GM23338 (cell line): ENCODE measurements around the gene TFIP11.

Experiments
- EZH2phosphoT487 ChIP-seq: fragments of 200-600 bp; sonication (generic); IDR thresholded peaks from one replicate; pipeline ENCODE4 v1.8.1; 2018; ENCODE audit warnings: antibody characterized with exemption; ENCODE audit not compliant: unreplicated experiment
- ZNF114 ChIP-seq: fragments of 250-450 bp; sonication (Bioruptor Pico); IDR thresholded peaks from 2 replicates; pipeline ENCODE4 v1.5.0; 2020; ENCODE audit warnings: mild to moderate bottlenecking, moderate library complexity
- TF ChIP-seq, protein P1 (sequence below), 2 experiments: fragments of 200-600 bp in 1 of 2; sonication (generic) in 1 of 2; conservative IDR thresholded peaks; 2 replicates each; pipeline versions ENCODE4 v1.5.1 to v1.6.1; 2016 to 2017; ENCODE audit warnings: antibody characterized with exemption in 2 of 2, low read depth in 2 of 2, mild to moderate bottlenecking in 2 of 2, moderate library complexity in 1 of 2
- TF ChIP-seq, protein P2 (sequence below): IDR thresholded peaks from one replicate; pipeline ENCODE4 v1.6.1; 2018; ENCODE audit warnings: antibody characterized with exemption; ENCODE audit not compliant: unreplicated experiment

DNA sequence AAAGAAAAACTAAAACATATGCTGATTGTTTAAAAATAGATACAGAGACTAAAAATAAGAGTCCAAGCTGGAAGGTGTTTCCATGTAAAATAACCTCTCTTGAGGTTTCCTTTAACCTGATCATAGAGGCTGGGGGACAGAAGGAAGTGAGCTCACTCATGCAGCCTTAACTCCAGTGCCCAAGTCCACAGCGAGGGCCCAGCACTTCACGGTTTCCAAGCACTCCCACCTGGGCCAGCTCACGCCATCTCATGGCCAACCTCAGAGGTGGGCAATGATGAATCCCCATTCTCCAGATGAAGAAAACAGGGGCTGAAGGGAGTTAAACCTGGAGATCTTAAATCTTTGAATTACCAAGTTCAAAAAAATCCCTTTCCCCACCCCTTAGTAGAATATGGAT is 14.9 kb upstream of the TFIP11 start:
- TF ChIP-seq, protein P1, sequence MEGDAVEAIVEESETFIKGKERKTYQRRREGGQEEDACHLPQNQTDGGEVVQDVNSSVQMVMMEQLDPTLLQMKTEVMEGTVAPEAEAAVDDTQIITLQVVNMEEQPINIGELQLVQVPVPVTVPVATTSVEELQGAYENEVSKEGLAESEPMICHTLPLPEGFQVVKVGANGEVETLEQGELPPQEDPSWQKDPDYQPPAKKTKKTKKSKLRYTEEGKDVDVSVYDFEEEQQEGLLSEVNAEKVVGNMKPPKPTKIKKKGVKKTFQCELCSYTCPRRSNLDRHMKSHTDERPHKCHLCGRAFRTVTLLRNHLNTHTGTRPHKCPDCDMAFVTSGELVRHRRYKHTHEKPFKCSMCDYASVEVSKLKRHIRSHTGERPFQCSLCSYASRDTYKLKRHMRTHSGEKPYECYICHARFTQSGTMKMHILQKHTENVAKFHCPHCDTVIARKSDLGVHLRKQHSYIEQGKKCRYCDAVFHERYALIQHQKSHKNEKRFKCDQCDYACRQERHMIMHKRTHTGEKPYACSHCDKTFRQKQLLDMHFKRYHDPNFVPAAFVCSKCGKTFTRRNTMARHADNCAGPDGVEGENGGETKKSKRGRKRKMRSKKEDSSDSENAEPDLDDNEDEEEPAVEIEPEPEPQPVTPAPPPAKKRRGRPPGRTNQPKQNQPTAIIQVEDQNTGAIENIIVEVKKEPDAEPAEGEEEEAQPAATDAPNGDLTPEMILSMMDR (conservative IDR thresholded peaks at IDR 0.05; ENCODE audit: low read depth in 2 of 2), result peak in 1 of 2 experiments; percentile 7; a peak in 1 of 4 replicates
- TF ChIP-seq, protein P2, sequence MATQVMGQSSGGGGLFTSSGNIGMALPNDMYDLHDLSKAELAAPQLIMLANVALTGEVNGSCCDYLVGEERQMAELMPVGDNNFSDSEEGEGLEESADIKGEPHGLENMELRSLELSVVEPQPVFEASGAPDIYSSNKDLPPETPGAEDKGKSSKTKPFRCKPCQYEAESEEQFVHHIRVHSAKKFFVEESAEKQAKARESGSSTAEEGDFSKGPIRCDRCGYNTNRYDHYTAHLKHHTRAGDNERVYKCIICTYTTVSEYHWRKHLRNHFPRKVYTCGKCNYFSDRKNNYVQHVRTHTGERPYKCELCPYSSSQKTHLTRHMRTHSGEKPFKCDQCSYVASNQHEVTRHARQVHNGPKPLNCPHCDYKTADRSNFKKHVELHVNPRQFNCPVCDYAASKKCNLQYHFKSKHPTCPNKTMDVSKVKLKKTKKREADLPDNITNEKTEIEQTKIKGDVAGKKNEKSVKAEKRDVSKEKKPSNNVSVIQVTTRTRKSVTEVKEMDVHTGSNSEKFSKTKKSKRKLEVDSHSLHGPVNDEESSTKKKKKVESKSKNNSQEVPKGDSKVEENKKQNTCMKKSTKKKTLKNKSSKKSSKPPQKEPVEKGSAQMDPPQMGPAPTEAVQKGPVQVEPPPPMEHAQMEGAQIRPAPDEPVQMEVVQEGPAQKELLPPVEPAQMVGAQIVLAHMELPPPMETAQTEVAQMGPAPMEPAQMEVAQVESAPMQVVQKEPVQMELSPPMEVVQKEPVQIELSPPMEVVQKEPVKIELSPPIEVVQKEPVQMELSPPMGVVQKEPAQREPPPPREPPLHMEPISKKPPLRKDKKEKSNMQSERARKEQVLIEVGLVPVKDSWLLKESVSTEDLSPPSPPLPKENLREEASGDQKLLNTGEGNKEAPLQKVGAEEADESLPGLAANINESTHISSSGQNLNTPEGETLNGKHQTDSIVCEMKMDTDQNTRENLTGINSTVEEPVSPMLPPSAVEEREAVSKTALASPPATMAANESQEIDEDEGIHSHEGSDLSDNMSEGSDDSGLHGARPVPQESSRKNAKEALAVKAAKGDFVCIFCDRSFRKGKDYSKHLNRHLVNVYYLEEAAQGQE, result no peak
- no peak for TF ChIP-seq EZH2phosphoT487
- TF ChIP-seq ZNF114 (CRISPR knock-in tag), result no peak
